CD4-positive, CD25-positive, alpha-beta regulatory T cell (primary cell): Measurements from ENCODE around the gene COPB2. TPM values are rescaled to one million over a fixed set of nuclear protein-coding genes. Genes with fewer than 3 reads are reported as not detected.
"Not testable (repeated sequence)": the region's sequence is repeated elsewhere in the genome, so short reads cannot be mapped to it uniquely, and the experiment has no call there.

Experiments
- ATAC-seq, 2 donors: fragments of 150-1000 bp; cut with Tn5 transposase; one replicate each; pipeline ENCODE4 v1.10.0; 2021; ENCODE audit warnings: low read depth in 2 of 2, moderate number of reproducible peaks in 2 of 2, moderate library complexity in 1 of 2
- DNase-seq, 3 donors: peaks; one replicate each; pipeline versions ENCODE4 v3.0.0 to v3.0.0-alpha.2; 2012 to 2022; ENCODE audit warnings: mixed read lengths in 1 of 3
- H3K27ac ChIP-seq: one replicate; pipeline ENCODE4 v1.7.0; 2013; ENCODE audit warnings: mild to moderate bottlenecking, low read length; ENCODE audit not compliant: insufficient read depth, poor library complexity, severe bottlenecking
- H3K27me3 ChIP-seq: one replicate; pipeline ENCODE4 v1.7.0; 2013; ENCODE audit warnings: low read length; ENCODE audit not compliant: control insufficient read depth, insufficient read depth
- H3K36me3 ChIP-seq: one replicate; pipeline ENCODE4 v1.7.0; 2013; ENCODE audit warnings: mild to moderate bottlenecking, low read length, moderate library complexity; ENCODE audit not compliant: control insufficient read depth, insufficient read depth
- H3K4me1 ChIP-seq: 2 replicates; pipeline ENCODE4 v1.7.0; 2013; ENCODE audit warnings: mild to moderate bottlenecking, low read length; ENCODE audit not compliant: insufficient read depth, control insufficient read depth, poor library complexity, severe bottlenecking
- H3K4me3 ChIP-seq: one replicate; pipeline ENCODE4 v1.7.0; 2013; ENCODE audit warnings: low read depth, mild to moderate bottlenecking, low read length, moderate library complexity
- H3K9me3 ChIP-seq, 2 experiments: 1 replicate in 1 of 2; 2 replicates in 1 of 2; pipeline ENCODE4 v1.7.0; 2013; ENCODE audit warnings: low read length in 2 of 2, mild to moderate bottlenecking in 1 of 2, moderate library complexity in 1 of 2; ENCODE audit not compliant: control insufficient read depth in 2 of 2
- H3K27ac Mint-ChIP-seq, 3 donors: one replicate each; pipeline ENCODE4 v1.8.0; 2020 to 2022; ENCODE audit warnings: mild to moderate bottlenecking in 3 of 3, mixed read lengths in 3 of 3, moderate library complexity in 2 of 3
- H3K27me3 Mint-ChIP-seq: one replicate; pipeline ENCODE4 v1.8.0; 2022; ENCODE audit warnings: mild to moderate bottlenecking, mixed read lengths
- H3K36me3 Mint-ChIP-seq: one replicate; pipeline ENCODE4 v1.8.0; 2020; ENCODE audit warnings: mixed read lengths
- H3K4me1 Mint-ChIP-seq, 4 donors: one replicate each; pipeline ENCODE4 v1.8.0; 2020 to 2022; ENCODE audit warnings: mixed read lengths in 4 of 4, mild to moderate bottlenecking in 1 of 4
- H3K4me3 Mint-ChIP-seq, 4 donors: one replicate each; pipeline ENCODE4 v1.8.0; 2020 to 2022; ENCODE audit warnings: mild to moderate bottlenecking in 4 of 4, mixed read lengths in 4 of 4, moderate library complexity in 3 of 4
- H3K9me3 Mint-ChIP-seq, 7 donors: one replicate each; pipeline ENCODE4 v1.8.0; 2020 to 2022; ENCODE audit warnings: mixed read lengths in 7 of 7, mild to moderate bottlenecking in 3 of 7, moderate library complexity in 2 of 7
- polyA plus RNA-seq, 4 donors: library from polyadenylated mRNA; unstranded; fragments of 300-500 nt; fragmentation: Illumina TruSeq; gene quantifications; one replicate each; pipeline ENCODE4 v1.2.3, GENCODE V29; 2021
- total RNA-seq: library from RNA; stranded (reverse); gene quantifications from one replicate; pipeline ENCODE4 v1.2.3, GENCODE V29; 2022

Gene COPB2
- total and polyA plus RNA-seq, 5 donors from 2014 or later = 32.7 to 80.6 (median 67.6) TPM

DNA sequence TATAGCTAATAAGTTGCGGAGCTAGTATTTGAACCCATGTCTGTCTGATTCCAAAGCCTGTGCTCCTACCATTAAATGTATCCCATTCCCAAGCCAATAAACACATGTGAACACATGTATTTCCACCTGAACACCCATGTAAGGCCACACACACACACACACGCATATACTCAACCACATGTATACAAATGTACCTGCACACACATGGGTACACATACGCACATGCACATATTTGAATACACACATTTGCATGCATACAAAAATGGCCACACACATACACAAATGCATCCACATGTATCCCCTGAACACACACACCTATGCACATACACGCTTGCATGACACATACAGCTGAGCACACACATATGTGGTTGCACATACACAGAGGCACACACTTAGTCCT is 51.0 kb downstream of the COPB2 start:
- H3K36me3 Mint-ChIP-seq = no peaks in the 10 kb centered on the region
- H3K4me3 Mint-ChIP-seq = no peak overlapping the region
- Histone ChIP-seq H3K27me3 (no peaks in the 10 kb centered on the region), H3K4me1 (no peaks in the 10 kb centered on the region), H3K27ac (no peak overlapping the region), H3K9me3 (no peaks in the 10 kb centered on the region), H3K36me3 (no peaks in the 10 kb centered on the region), H3K4me3 (no peak overlapping the region)
- H3K27me3 Mint-ChIP-seq = peaks cover 20% of the 10 kb centered on the region
- no peak overlapping the region for H3K27ac Mint-ChIP-seq
- H3K4me1 Mint-ChIP-seq = peaks cover 0 to 6% (median 1%) of the 10 kb centered on the region in 4 donors
- no peak for ATAC-seq
- DNase-seq = no peak
- H3K9me3 Mint-ChIP-seq = peaks cover 0 to 2% (median 0%) of the 10 kb centered on the region in 7 donors

DNA sequence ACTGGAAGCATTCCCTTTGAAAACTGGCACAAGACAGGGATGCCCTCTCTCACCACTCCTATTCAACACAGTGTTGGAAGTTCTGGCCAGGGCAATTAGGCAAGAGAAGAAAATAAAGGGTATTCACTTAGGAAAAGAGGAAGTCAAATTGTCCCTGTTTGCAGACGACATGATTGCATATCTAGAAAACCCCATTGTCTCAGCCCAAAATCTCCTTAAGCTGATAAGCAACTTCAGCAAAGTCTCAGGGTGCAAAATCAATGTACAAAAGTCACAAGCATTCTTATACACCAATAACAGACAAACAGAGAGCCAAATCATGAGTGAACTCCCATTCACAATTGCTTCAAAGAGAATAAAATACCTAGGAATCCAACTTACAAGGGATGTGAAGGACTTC is 54.8 kb downstream of the COPB2 start:
- not testable (repeated sequence) for ATAC-seq, H3K27ac Mint-ChIP-seq, H3K27ac ChIP-seq, H3K4me1 ChIP-seq, H3K27me3 ChIP-seq, H3K36me3 ChIP-seq, H3K4me1 Mint-ChIP-seq, DNase-seq, H3K9me3 Mint-ChIP-seq, H3K4me3 ChIP-seq, H3K36me3 Mint-ChIP-seq, H3K4me3 Mint-ChIP-seq, H3K9me3 ChIP-seq
- H3K27me3 Mint-ChIP-seq = peaks cover 32% of the 10 kb centered on the region

DNA sequence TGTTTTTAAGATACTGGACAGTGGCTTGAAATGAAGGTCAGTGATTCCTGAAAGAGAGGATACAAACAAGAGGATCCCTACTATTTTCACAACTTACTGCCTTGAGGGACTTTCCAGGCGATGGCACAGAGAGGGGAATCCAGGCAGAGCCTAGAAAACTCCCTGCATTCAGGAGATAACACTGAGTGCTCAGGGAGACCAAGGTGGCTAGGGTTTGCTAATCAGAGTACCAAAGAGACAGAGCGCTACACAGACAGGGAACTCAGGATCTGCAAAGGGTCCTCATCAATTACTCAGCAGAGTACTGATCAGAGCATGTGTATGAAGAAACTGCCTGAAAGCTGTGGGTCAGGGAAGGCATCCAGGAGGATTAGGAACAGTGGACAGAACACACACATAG is 57.4 kb downstream of the COPB2 start:
- H3K4me3 Mint-ChIP-seq = no peak overlapping the region
- ATAC-seq = no peak
- no peak overlapping the region for H3K4me3 ChIP-seq
- no peaks in the 10 kb centered on the region for H3K9me3 Mint-ChIP-seq
- no peak overlapping the region for H3K27ac Mint-ChIP-seq
- peaks cover 4% of the 10 kb centered on the region for H3K4me1 ChIP-seq
- H3K27me3 Mint-ChIP-seq = peaks cover 30% of the 10 kb centered on the region
- no peak overlapping the region for H3K27ac ChIP-seq
- no peaks in the 10 kb centered on the region for H3K36me3 Mint-ChIP-seq
- no peaks in the 10 kb centered on the region for H3K36me3 ChIP-seq
- H3K27me3 ChIP-seq = peaks cover 3% of the 10 kb centered on the region
- peaks cover 0 to 16% (median 5%) of the 10 kb centered on the region in 4 donors for H3K4me1 Mint-ChIP-seq
- no peak for DNase-seq
- no peaks in the 10 kb centered on the region for H3K9me3 ChIP-seq

DNA sequence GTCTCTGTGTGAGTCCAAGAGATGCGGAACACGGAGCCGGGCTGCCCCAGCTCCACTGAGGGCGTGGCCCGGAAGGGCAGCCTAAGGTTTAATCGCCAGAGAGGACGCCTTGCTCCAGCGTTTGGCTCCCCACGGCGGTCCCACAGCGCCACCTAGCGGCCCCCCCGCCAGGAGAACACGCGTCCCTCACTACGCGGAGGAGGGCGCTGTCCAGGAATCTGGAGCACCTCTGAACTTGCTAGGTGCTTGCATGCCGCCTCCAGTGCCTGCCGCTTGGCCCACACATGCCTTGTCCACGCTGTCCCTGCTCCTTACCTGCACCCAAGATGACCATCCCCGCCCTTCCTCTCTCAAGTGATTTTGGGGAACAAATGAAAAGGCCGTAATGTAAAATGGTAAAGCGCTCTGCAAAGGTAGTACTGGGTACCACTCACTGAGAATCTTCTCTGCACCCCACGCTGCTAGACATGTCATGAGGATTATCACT is 60.0 kb downstream of the COPB2 start:
- Histone ChIP-seq H3K36me3 (no peaks in the 10 kb centered on the region), H3K27me3 (peaks cover 3% of the 10 kb centered on the region), H3K4me1 (peaks cover 4% of the 10 kb centered on the region), H3K9me3 (no peaks in the 10 kb centered on the region), H3K4me3 (peak overlapping the region; percentile 51), H3K27ac (no peak overlapping the region)
- ATAC-seq (peak; percentile 85 to 88), DNase-seq (peak; percentile 70 to 82 (median 80))
- Mint-ChIP-seq H3K36me3 (no peaks in the 10 kb centered on the region), H3K27ac (no peak overlapping the region), H3K9me3 (peaks cover 0 to 1% (median 0%) of the 10 kb centered on the region in 7 donors), H3K4me3 (peak overlapping the region in 2 of 4 donors; percentile 67 to 75), H3K27me3 (peaks cover 27% of the 10 kb centered on the region), H3K4me1 (peaks cover 0 to 16% (median 5%) of the 10 kb centered on the region in 4 donors)

DNA sequence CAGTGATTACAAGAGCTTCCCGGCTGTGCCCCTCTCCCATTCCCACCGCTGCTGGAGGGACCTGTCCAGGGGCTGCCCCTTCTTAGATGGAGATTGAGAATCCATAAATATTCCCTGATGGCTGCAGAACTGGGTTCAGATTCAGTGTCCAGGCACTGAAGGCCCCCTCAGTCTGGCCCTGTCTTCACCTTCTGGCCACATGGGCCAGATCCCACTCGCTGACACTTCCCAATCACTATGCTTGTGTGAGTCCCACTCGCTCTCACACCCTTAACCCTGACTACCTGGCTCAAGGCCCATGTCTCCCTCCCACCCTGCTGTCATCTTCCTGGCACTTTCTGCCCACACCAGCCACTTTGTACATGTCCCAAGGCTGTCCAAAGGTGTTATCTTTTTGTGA is 61.1 kb downstream of the COPB2 start:
- DNase-seq = no peak
- H3K27ac Mint-ChIP-seq = no peak overlapping the region

DNA sequence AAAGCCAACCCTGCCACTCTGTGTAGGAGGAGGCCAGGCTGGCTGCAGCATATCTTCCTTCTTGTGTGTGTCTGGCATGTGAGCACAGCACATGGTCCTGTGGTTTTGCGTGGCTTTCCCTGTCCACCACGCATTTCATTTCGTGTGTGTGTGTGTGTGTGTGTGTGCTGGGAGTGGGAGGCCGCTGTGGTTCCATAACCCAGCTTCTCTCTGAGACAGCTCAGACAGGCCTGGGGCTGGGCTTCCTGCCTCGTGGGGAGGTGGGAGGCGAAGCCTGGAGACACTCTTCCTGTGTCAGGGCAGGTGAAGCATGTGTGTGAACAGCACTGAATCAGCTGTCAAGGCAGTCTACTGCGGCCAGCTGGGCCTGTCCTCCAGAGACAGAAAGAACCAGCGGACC is 61.6 kb downstream of the COPB2 start:
- Histone ChIP-seq H3K27ac (no peak overlapping the region), H3K9me3 (no peaks in the 10 kb centered on the region), H3K4me1 (peaks cover 4% of the 10 kb centered on the region), H3K27me3 (peaks cover 3% of the 10 kb centered on the region), H3K4me3 (no peak overlapping the region), H3K36me3 (no peaks in the 10 kb centered on the region)
- Mint-ChIP-seq H3K27me3 (peaks cover 27% of the 10 kb centered on the region), H3K27ac (no peak overlapping the region), H3K36me3 (no peaks in the 10 kb centered on the region), H3K9me3 (peaks cover 0 to 1% (median 0%) of the 10 kb centered on the region in 7 donors), H3K4me3 (no peak overlapping the region), H3K4me1 (peaks cover 0 to 16% (median 5%) of the 10 kb centered on the region in 4 donors)
- ATAC-seq (no peak), DNase-seq (no peak)

More for the DNA sequence above, 61.1 kb downstream of the COPB2 start:
- H3K4me1 ChIP-seq = peaks cover 4% of the 10 kb centered on the region
- no peak overlapping the region for H3K27ac ChIP-seq
- no peak overlapping the region for H3K4me3 ChIP-seq
- H3K4me1 Mint-ChIP-seq = peaks cover 0 to 16% (median 5%) of the 10 kb centered on the region in 4 donors
- peaks cover 3% of the 10 kb centered on the region for H3K27me3 ChIP-seq
- peak overlapping the region in 1 of 4 donors; percentile 1 for H3K4me3 Mint-ChIP-seq
- no peaks in the 10 kb centered on the region for H3K36me3 ChIP-seq
- H3K9me3 Mint-ChIP-seq = peaks cover 0 to 1% (median 0%) of the 10 kb centered on the region in 7 donors
- H3K36me3 Mint-ChIP-seq = no peaks in the 10 kb centered on the region
- ATAC-seq = no peak
- H3K9me3 ChIP-seq = no peaks in the 10 kb centered on the region
- peaks cover 27% of the 10 kb centered on the region for H3K27me3 Mint-ChIP-seq

DNA sequence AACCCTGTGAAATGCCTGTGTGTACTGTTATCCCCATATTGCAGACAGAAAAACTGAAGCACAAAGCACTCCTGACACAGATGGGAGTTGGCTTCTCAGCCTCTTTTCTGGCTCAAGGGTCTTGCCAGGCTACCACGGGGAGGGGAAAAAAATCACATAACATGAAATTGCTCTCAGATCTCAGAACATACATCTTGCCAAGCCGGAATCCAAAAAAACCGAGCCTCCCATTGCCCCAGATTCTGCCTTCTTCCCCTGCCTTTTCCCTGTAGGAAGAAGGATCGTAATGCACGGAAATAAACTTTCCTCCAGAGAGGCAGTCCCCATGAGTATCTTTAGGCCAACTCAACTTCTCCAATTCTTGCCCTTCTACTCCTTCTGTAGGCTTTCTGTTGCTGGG is 62.2 kb downstream of the COPB2 start:
- H3K36me3 Mint-ChIP-seq = no peaks in the 10 kb centered on the region
- no peak overlapping the region for H3K27ac Mint-ChIP-seq
- peaks cover 21% of the 10 kb centered on the region for H3K27me3 Mint-ChIP-seq
- peaks cover 0 to 16% (median 5%) of the 10 kb centered on the region in 4 donors for H3K4me1 Mint-ChIP-seq
- peaks cover 4% of the 10 kb centered on the region for H3K4me1 ChIP-seq
- DNase-seq = no peak
- no peak overlapping the region for H3K4me3 ChIP-seq
- H3K4me3 Mint-ChIP-seq = no peak overlapping the region
- H3K27ac ChIP-seq = no peak overlapping the region
- peaks cover 0 to 1% (median 0%) of the 10 kb centered on the region in 7 donors for H3K9me3 Mint-ChIP-seq
- H3K27me3 ChIP-seq = peaks cover 3% of the 10 kb centered on the region
- ATAC-seq = no peak
- H3K36me3 ChIP-seq = no peaks in the 10 kb centered on the region
- no peaks in the 10 kb centered on the region for H3K9me3 ChIP-seq

DNA sequence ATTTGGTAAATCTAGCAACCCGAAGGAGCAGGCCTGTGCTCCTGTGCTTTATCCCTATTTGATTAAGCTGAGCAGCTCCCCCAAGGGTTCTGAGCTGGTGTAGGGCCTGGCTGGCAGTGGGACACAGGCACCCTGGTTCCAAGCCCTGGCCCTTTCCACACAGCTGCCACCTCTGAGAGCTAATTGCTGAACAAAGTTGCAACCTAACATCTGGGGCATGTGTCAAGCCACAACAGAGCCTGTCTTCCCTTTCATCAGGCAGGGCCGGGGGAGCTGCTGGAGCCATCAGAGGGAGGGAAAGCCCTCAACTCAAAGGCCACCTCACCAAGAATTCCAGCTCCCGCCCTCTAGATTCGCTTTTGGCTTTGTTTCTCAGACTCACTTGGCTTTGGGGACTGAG is 62.7 kb downstream of the COPB2 start:
- Mint-ChIP-seq H3K4me3 (no peak overlapping the region), H3K27ac (no peak overlapping the region), H3K36me3 (no peaks in the 10 kb centered on the region), H3K27me3 (peaks cover 16% of the 10 kb centered on the region), H3K4me1 (peaks cover 0 to 16% (median 5%) of the 10 kb centered on the region in 4 donors), H3K9me3 (peaks cover 0 to 1% (median 0%) of the 10 kb centered on the region in 7 donors)
- ATAC-seq (no peak), DNase-seq (no peak)
- Histone ChIP-seq H3K27me3 (peaks cover 3% of the 10 kb centered on the region), H3K9me3 (no peaks in the 10 kb centered on the region), H3K4me1 (peaks cover 4% of the 10 kb centered on the region), H3K27ac (no peak overlapping the region), H3K4me3 (no peak overlapping the region), H3K36me3 (no peaks in the 10 kb centered on the region)
